ENCODE data around the gene SSH2. TPM values are rescaled to one million over a fixed set of nuclear protein-coding genes. Genes with fewer than 3 reads are reported as not detected.

Gene SSH2
- total and polyA plus RNA-seq, 2 donors (not counting 1 experiment from before 2014, with no cell fraction given), result 51.5 to 183 TPM

GRCh38 chr17:29918922-29919856 lies 10.8 kb downstream of the SSH2 start:
- intact Hi-C loops (cut with micrococcal nuclease), result no loop called here
- H3K36me3 ChIP-seq (replicated peaks in 1 of 2; ENCODE audit: control extremely low read depth in 1 of 2, control insufficient read depth in 1 of 2, extremely low read depth in 1 of 2, insufficient read depth in 2 of 2, low read length in 1 of 2), result peaks cover 0 to 9% of the 10 kb centered on the region in 2 experiments
- no peak overlapping the region for H3K4me3 ChIP-seq (ENCODE audit: control extremely low read depth in 1 of 5, extremely low read depth in 1 of 5, insufficient read depth in 1 of 5, low read depth in 2 of 5, low read length in 4 of 5)
- no peaks in the 10 kb centered on the region for H3K9me3 ChIP-seq (ENCODE audit: control extremely low read depth in 1 of 3, control insufficient read depth in 2 of 3, insufficient read depth in 1 of 3, low read length in 2 of 3)
- ChIA-PET CTCF (interaction anchor here (0.6 to 4.9 kb wide), 5 partner anchors 9 to 112 kb away, joined by 3 to 29 read pairs (median 4); partner anchors contain the start of gene SSH2), POLR2A (interaction anchor here (0.6 to 0.7 kb wide), 3 partner anchors 25 to 559 kb away, joined by 3 to 4 read pairs (median 3); no protein-coding TSS in a partner anchor)
- H3K27me3 ChIP-seq (replicated peaks in 1 of 4; ENCODE audit: control extremely low read depth in 1 of 4, control insufficient read depth in 3 of 4, insufficient read depth in 4 of 4, low read length in 3 of 4), result no peaks in the 10 kb centered on the region
- no peak overlapping the region for H3K4me2 ChIP-seq (replicated peaks; ENCODE audit: low read depth, low read length, poor library complexity, severe bottlenecking)
- Mint-ChIP-seq H3K4me1 (peaks cover 33% of the 10 kb centered on the region), H3K27ac (no peak overlapping the region), H3K27me3 (no peaks in the 10 kb centered on the region), H3K4me3 (no peak overlapping the region), H3K9me3 (ENCODE audit: insufficient read depth) (no peaks in the 10 kb centered on the region)
- 93% methylated on average over 2 of the region's 3 CpGs for WGBS (ENCODE audit: insufficient coverage)
- no peak overlapping the region for H3K27ac ChIP-seq (ENCODE audit: low read length in 2 of 2)
- no peak overlapping the region for H3K9ac ChIP-seq (ENCODE audit: low read length)
- ATAC-seq (ENCODE audit: low read depth), result no peak
- H4K20me1 ChIP-seq (ENCODE audit: control insufficient read depth, insufficient read depth, low read length, poor library complexity, severe bottlenecking), result peaks cover 45% of the 10 kb centered on the region
- no peak for DNase-seq
- no peak for TF ChIP-seq EZH2 (IDR thresholded peaks at IDR 0.05; ENCODE audit: borderline replicate concordance, insufficient read depth, low read depth, low read length, poor library complexity, severe bottlenecking)
- no peak for TF ChIP-seq CTCF (IDR thresholded peaks at IDR 0.05)
- peaks cover 0 to 3% of the 10 kb centered on the region in 2 donors for H3K4me1 ChIP-seq (ENCODE audit: control insufficient read depth in 2 of 2, insufficient read depth in 2 of 2, low read length in 2 of 2)
- H2AFZ ChIP-seq (ENCODE audit: insufficient read depth, low read depth, low read length, poor library complexity, severe bottlenecking), result no peak overlapping the region
- peaks cover 87% of the 10 kb centered on the region for H3K79me2 ChIP-seq (ENCODE audit: control insufficient read depth, insufficient read depth, low read length)

GRCh38 chr17:29918016-29918415 lies 12.0 kb downstream of the SSH2 start:
- H2AFZ ChIP-seq (ENCODE audit: insufficient read depth, low read depth, low read length, poor library complexity, severe bottlenecking), result no peak overlapping the region
- no peak for ATAC-seq (ENCODE audit: low read depth)
- POLR2A ChIA-PET, result no interaction called here
- no peaks in the 10 kb centered on the region for H3K27me3 Mint-ChIP-seq
- no peaks in the 10 kb centered on the region for H3K27me3 ChIP-seq (replicated peaks in 1 of 4; ENCODE audit: control extremely low read depth in 1 of 4, control insufficient read depth in 3 of 4, insufficient read depth in 4 of 4, low read length in 3 of 4)
- WGBS (ENCODE audit: insufficient coverage), result no CpG with 5 or more reads among the region's 1 CpG
- TF ChIP-seq CTCF (IDR thresholded peaks at IDR 0.05), result no peak
- TF ChIP-seq EZH2 (IDR thresholded peaks at IDR 0.05; ENCODE audit: borderline replicate concordance, insufficient read depth, low read depth, low read length, poor library complexity, severe bottlenecking), result no peak
- H3K36me3 ChIP-seq (replicated peaks in 1 of 2; ENCODE audit: control extremely low read depth in 1 of 2, control insufficient read depth in 1 of 2, extremely low read depth in 1 of 2, insufficient read depth in 2 of 2, low read length in 1 of 2), result peaks cover 1 to 13% of the 10 kb centered on the region in 2 experiments
- no peak overlapping the region for H3K27ac ChIP-seq (ENCODE audit: low read length in 2 of 2)
- peaks cover 31% of the 10 kb centered on the region for H3K4me1 Mint-ChIP-seq
- H3K4me3 ChIP-seq (ENCODE audit: control extremely low read depth in 1 of 5, extremely low read depth in 1 of 5, insufficient read depth in 1 of 5, low read depth in 2 of 5, low read length in 4 of 5), result no peak overlapping the region
- peaks cover 85% of the 10 kb centered on the region for H3K79me2 ChIP-seq (ENCODE audit: control insufficient read depth, insufficient read depth, low read length)
- DNase-seq, result no peak
- H3K9ac ChIP-seq (ENCODE audit: low read length), result no peak overlapping the region
- H3K9me3 ChIP-seq (ENCODE audit: control extremely low read depth in 1 of 3, control insufficient read depth in 2 of 3, insufficient read depth in 1 of 3, low read length in 2 of 3), result no peaks in the 10 kb centered on the region
- intact Hi-C loops (cut with micrococcal nuclease), result no loop called here
- H3K9me3 Mint-ChIP-seq (ENCODE audit: insufficient read depth), result no peaks in the 10 kb centered on the region
- H4K20me1 ChIP-seq (ENCODE audit: control insufficient read depth, insufficient read depth, low read length, poor library complexity, severe bottlenecking), result peaks cover 39% of the 10 kb centered on the region
- no peak overlapping the region for H3K4me3 Mint-ChIP-seq
- CTCF ChIA-PET, result interaction anchor here (0.8 to 4.9 kb wide), 2 partner anchors 10 to 14 kb away, joined by 3 to 29 read pairs; partner anchors contain the start of gene SSH2
- H3K4me1 ChIP-seq (ENCODE audit: control insufficient read depth in 2 of 2, insufficient read depth in 2 of 2, low read length in 2 of 2), result peaks cover 0 to 3% of the 10 kb centered on the region in 2 donors
- H3K27ac Mint-ChIP-seq, result no peak overlapping the region
- H3K4me2 ChIP-seq (replicated peaks; ENCODE audit: low read depth, low read length, poor library complexity, severe bottlenecking), result no peak overlapping the region

Data from B cell (primary cell).